ENCODE results near the gene LYSMD2. TPM values are rescaled to one million over a fixed set of nuclear protein-coding genes. Genes with fewer than 3 reads are reported as not detected.
A peak's percentile ranks its signal among the peaks of the same experiment; 100 is the strongest.

The LYSMD2 gene
- total RNA-seq, 4 donors from 2014 or later = 8.9 to 18.0 (median 13.8) TPM

- no peak for TF ChIP-seq POLR2A (IDR thresholded peaks at IDR 0.05)
- TF ChIP-seq, protein P1, sequence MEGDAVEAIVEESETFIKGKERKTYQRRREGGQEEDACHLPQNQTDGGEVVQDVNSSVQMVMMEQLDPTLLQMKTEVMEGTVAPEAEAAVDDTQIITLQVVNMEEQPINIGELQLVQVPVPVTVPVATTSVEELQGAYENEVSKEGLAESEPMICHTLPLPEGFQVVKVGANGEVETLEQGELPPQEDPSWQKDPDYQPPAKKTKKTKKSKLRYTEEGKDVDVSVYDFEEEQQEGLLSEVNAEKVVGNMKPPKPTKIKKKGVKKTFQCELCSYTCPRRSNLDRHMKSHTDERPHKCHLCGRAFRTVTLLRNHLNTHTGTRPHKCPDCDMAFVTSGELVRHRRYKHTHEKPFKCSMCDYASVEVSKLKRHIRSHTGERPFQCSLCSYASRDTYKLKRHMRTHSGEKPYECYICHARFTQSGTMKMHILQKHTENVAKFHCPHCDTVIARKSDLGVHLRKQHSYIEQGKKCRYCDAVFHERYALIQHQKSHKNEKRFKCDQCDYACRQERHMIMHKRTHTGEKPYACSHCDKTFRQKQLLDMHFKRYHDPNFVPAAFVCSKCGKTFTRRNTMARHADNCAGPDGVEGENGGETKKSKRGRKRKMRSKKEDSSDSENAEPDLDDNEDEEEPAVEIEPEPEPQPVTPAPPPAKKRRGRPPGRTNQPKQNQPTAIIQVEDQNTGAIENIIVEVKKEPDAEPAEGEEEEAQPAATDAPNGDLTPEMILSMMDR (IDR thresholded peaks at IDR 0.05) = no peak
- intact Hi-C loops (cut with DNase I) = no loop called here
- Histone ChIP-seq H3K4me1 (no peaks in the 10 kb centered on the region), H3K4me3 (replicated peaks in 1 of 3) (no peak overlapping the region), H3K27ac (no peak overlapping the region), H3K36me3 (no peaks in the 10 kb centered on the region), H3K27me3 (no peaks in the 10 kb centered on the region), H3K9me3 (no peaks in the 10 kb centered on the region)
- DNase-seq = no peak
- WGBS, 2 donors = 80 to 85% methylated on average over 2 of the region's 2 CpGs
Measured at GRCh38 chr15:51688863-51689262, 48.6 kb downstream of the LYSMD2 start.

DNA sequence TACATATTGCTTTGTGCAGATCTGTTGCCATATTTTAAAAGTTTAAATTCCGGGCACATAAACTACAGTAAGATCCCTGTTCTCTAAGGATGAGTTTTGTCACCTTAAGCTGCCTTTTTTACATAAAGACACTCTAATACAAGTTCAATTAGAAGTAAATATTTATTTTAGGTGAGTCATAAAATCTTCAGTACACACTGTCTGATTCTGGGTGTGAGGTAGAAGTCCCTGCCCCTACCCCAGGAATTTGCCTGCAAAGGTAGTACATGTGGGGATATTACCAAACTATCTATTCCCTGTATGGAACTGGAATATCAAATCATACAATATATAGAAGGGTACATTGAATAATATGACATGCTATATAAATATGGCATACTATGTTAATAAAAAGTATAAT is 49.9 kb downstream of the LYSMD2 start:
- Histone ChIP-seq H3K27me3 (no peaks in the 10 kb centered on the region), H3K9me3 (no peaks in the 10 kb centered on the region), H3K36me3 (no peaks in the 10 kb centered on the region), H3K4me1 (no peaks in the 10 kb centered on the region), H3K4me3 (replicated peaks in 1 of 3) (no peak overlapping the region), H3K27ac (no peak overlapping the region)
- intact Hi-C loops (cut with DNase I) = no loop called here
- TF ChIP-seq POLR2A (IDR thresholded peaks at IDR 0.05) = no peak
- TF ChIP-seq, protein P1 (IDR thresholded peaks at IDR 0.05) = no peak
- no peak for DNase-seq
- 0% methylated on average over 1 of the region's 1 CpG for WGBS, 2 donors

DNA sequence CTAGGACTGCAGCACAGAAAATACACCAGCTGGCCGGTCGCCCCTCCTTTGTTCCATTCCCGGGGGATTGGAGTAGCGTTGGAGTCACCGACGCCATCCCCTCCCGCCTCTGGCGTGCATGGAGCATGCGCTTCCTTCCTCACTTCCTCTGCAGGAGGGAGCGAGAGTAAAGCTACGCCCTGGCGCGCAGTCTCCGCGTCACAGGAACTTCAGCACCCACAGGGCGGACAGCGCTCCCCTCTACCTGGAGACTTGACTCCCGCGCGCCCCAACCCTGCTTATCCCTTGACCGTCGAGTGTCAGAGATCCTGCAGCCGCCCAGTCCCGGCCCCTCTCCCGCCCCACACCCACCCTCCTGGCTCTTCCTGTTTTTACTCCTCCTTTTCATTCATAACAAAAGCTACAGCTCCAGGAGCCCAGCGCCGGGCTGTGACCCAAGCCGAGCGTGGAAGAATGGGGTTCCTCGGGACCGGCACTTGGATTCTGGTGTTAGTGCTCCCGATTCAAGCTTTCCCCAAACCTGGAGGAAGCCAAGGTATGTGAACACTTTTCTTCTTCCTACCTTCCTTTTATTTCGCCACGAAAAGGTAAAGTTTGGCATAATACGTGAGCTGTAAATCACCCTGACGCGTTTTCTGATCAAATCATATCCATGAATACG is 56.0 kb downstream of the LYSMD2 start, which contains the start of gene SCG3:
SCG3 (plus strand) TSS at position 201 of the 661 bp plus-strand sequence; CDS start at position 454, 253 bp downstream.
- no peak within 1 kb of the TSS for H3K4me3 ChIP-seq (replicated peaks in 1 of 3)
- 6 to 10% methylated on average over 29 to 38 of the region's 38 CpGs for WGBS, 2 donors
- DNase-seq = peak; percentile 75 to 83
- no peak for TF ChIP-seq POLR2A (IDR thresholded peaks at IDR 0.05)
- TF ChIP-seq, protein P1 (IDR thresholded peaks at IDR 0.05) = no peak
- H3K9me3 ChIP-seq = no peaks in the 10 kb centered on the region
- intact Hi-C loops (cut with DNase I) = no loop called here
- no peaks in the 10 kb centered on the region for H3K36me3 ChIP-seq
- peaks cover 0 to 3% of the 10 kb centered on the region in 2 donors for H3K4me1 ChIP-seq
- H3K27ac ChIP-seq = no peak within 1 kb of the TSS
- H3K27me3 ChIP-seq = no peaks in the 10 kb centered on the region

DNA sequence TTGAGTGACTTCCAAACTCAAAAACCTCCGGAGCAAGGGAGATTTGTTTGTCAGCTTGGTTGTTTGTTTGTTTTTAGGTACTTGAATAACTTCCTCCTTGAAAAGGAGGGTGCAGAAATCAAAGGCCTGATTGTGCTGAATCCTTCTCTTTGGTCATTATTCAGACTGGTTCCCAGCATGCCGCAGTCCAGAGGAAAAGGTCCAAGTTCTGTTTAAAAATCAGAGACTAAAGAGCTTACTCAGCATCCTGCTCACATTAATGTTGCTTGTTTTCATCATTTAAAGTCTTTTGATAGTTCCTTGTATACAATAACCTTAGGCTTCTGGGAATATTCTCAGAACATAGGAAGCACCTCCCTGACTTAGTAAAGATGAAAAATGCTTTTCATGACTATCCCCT is 57.1 kb downstream of the LYSMD2 start:
- Histone ChIP-seq H3K9me3 (no peaks in the 10 kb centered on the region), H3K4me1 (peaks cover 0 to 3% of the 10 kb centered on the region in 2 donors), H3K36me3 (no peaks in the 10 kb centered on the region), H3K4me3 (replicated peaks in 1 of 3) (no peak overlapping the region), H3K27ac (no peak overlapping the region), H3K27me3 (no peaks in the 10 kb centered on the region)
- no peak for TF ChIP-seq POLR2A (IDR thresholded peaks at IDR 0.05)
- TF ChIP-seq, protein P1 (IDR thresholded peaks at IDR 0.05) = no peak
- no peak for DNase-seq
- intact Hi-C loops (cut with DNase I) = no loop called here
- 45 to 59% methylated on average over 2 of the region's 2 CpGs for WGBS, 2 donors

GRCh38 chr15:51678096-51678495 is 59.4 kb downstream of the LYSMD2 start:
- Histone ChIP-seq H3K4me3 (replicated peaks in 1 of 3) (no peak overlapping the region), H3K27me3 (no peaks in the 10 kb centered on the region), H3K27ac (no peak overlapping the region), H3K4me1 (peaks cover 0 to 3% of the 10 kb centered on the region in 2 donors), H3K9me3 (no peaks in the 10 kb centered on the region), H3K36me3 (no peaks in the 10 kb centered on the region)
- DNase-seq = no peak
- WGBS, 2 donors = 73 to 75% methylated on average over 2 of the region's 2 CpGs
- TF ChIP-seq POLR2A (IDR thresholded peaks at IDR 0.05) = no peak
- TF ChIP-seq, protein P1 (IDR thresholded peaks at IDR 0.05) = no peak
- intact Hi-C loops (cut with DNase I) = no loop called here

All from thyroid gland (tissue), 4 donors.